GDM1 (cell line): ENCODE measurements around the gene PPARA.
"Not testable (repeated sequence)": the region's sequence is repeated elsewhere in the genome, so short reads cannot be mapped to it uniquely, and the experiment has no call there.

Experiments used
- DNase-seq: peaks from one replicate; lab custom pipeline; 2025; lab: John Stamatoyannopoulos, UW

PPARA gene

DNA sequence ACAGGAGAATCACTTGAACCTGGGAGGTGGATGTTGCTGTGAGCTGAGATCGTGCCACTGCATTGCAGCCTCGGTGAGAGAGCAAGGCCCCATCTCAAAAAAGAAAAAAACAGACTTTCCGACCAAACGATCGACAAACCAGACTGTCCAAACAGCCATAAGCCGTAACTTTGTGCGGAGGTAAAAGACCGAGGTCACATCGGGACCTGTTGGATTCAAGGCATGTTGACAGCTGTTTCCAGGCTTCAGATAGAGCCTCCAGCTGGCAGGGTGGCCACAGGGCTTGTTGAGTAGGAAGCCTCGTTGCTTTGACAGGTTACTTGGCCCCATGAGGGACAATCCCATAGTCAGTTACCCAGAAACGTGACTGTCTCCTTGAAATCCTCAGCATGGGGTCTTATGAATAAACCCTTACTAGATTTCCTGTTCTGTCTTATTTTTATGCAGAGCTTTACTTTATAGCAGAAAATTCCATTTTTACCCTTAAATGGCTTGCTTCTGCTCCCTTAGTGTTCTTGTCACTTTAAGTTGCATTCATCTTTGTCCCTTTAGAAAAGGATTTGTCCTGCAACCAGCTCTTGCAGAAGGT, 22.3 kb downstream of the PPARA start:
- no peak for DNase-seq

DNA sequence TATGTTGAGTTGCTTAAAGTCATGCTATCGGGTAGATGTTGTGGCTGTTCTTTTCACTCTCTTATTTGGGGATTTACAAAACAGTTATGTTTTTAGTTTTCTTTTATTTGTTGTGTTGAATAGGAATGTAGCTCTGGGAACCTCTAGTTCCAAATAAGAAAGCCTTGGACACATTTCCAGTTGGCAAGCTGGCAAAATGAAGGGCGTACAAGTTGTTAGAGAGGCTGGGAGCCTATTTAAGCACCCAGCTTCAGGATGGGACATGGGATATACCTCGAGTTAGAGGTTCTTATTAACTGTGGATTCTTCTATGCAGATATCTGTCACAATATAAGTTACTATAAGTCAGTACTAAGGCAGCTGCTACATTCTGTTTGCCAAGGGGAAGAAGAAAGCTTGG, 22.8 kb downstream of the PPARA start:
- no peak for DNase-seq

DNA sequence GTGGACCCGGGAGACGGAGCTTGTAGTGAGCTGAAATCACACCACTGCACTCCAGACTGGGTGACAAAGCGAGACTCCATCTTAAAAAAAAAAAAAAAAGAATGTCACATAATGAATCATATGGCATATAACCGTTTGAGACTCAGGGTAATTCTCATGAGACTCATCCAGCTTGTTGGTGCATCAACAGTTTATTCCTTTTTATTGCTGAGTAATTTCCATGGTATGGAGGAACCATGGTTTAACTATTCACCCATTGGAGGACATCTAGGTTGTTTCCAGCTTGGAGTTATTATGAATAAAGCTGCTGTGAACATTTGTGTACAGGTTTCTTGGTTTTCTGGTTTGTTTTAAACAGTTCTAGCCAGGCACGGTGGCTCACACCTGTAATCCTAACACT, 25.3 kb downstream of the PPARA start:
- DNase-seq = no peak

DNA sequence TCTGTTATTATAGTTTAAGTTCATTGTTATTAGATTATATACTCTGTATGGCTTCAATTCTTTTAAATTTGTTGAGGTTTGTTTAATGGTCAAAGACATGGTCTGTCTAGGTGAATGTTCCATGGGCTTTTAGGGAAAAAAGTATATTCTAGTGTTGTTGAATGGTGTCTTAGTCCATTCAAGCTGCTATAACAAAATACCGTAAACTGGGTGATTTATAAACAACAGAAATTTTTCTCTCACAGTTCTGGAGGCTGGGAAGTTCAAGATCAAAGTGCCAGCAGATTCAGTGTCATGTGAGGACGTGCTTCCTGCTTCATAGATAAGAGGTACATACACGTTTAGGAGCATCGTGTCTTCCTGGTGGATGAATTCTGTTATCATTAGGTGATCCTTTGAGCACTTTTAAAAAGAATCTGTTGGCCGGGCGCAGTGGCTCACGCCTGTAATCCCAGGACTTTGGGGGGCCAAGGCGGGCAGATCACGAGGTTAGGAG, 26.2 kb downstream of the PPARA start:
- no peak for DNase-seq

DNA sequence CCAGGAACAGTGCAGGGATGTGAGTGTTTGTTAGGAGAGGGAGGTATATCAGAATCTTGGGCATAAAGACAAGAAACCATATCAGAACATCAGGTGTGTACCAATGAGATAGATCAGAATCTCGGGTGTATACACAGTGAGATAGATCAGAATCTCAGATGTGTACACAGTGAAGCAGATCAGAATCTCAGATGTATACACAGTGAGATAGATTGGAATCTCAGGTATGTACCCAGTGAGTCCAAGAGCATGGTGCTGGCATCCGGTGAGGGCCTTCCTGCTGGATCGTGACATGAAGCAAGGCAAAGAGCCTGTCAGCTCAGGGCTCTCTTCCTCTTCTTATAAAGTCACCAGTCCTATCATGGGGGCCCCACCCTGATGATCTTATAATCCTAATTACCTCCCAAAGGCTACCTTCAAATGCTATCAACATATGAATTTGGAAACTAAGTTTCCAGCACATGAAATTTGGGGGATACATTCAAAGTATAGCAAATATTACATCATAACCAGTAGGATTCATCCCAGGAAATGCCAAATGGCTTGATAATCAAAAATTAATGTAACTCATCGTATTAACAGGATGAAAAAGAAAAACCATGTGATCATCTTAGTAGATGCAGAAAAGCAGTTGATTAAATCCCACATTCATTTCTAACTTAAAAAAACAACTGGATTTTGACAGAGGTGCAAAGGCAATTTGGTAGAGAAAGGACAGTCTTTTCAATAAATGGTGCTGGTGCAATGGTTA, 28.6 kb downstream of the PPARA start:
- DNase-seq = no peak

DNA sequence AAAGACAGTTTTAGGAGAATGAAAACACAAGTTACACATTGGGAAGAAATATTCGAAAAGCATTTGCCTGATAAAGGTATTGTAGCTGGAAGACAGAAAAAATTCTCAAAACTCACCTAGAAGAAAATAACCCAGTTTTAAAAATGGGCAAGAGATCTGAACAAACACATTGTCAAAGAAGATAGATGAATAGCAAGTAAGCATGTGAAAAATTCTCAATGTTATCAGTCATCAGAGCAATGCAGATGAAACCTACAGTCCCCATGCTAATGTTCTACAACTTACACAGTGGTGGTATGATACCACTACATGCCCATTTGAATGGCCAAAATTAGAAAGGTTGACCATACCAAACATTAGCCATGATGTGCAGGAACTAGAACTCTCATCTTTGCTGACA, 29.4 kb downstream of the PPARA start:
- no peak for DNase-seq

DNA sequence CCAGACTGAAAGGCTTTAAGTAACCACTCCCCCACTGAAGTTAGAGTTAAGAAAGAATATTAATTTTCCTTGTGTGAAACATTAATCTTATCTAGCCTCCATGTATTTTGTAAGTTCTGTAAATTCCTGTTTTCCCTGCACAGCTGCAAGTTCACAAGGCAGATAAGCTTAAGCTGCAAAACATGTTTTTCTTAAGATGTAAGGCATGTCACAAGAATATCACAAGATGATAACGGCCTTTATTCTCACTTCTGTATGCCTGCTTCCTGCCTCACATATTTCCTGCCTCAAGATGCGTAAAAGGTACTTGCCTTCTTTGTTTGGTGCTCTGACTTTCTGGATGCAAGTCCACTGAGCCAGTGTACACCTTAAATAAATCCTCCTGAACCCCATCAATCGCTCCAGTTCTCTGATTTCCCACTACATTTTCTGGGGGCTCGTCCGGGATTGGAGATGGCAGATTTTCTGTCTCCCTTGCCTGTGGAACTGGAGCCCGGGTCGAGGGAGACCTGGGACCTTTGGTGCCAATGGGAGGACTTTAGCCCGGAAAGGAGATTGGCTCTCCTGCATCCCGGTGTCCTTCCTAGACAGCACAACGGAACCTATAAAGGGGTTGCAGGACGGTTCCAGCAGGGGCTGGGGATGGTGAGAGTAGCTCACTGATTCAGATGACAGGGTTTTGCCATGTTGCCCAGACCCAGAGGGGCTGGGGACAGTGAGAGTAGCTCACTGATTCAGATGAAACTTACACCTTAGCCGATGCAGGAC, 30.2 kb downstream of the PPARA start:
- no peak for DNase-seq

DNA sequence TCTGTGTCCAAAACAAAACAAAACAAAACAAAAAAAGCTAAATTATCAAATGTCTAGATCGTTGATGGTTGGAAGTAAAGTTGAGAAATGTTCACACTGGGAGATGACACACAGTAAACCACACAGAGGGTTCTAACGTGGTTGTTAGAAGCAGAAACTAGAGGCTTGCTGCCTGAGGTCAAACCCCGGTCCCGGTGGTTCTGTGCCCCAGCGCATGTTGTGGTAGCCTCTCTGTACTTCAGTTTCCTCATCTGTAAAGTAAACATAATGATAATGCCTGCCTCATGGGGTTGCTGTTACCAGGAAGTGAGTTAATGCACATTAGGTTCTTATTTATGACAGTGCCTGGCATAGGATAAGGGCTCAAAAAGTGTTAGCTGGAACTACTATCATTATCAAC, 33.4 kb downstream of the PPARA start:
- no peak for DNase-seq

DNA sequence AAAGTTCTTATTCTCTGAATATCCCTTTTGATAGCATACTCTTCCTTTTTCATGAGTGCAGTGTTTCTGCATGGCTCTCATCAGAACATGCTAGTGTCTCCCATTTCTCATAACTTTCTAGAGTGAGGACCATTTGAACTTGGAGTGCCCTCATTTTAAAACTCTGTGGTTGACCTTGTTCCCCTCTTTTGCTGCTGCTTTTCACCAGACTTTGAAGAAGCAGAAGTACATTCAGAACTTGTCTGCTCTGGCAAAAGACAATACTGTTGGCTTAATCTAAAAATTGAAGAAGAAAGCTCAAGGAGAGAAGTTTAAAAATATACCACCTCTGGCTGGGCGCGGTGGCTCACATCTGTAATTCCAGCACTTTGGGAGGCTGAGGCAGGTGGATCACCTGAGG, 35.0 kb downstream of the PPARA start:
- DNase-seq = no peak

DNA sequence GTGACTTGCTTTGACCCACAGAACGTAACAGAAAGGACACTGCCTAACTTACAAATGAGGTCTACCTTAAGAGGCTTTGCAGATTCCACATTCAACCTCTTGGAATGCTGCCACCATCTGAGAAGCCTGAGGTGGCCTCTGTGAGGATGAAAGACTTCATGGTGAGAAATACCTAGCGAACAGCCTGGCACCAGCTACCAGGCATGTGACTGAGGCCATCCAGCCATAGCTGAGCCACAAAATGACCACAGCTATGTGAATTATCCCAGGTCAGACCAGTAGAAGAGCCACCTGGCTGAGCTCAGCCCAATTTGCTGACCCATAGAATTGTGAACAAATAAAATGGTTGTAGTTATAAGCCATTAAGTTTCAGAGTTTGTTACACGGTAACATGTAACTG, 37.5 kb downstream of the PPARA start:
- no peak for DNase-seq

DNA sequence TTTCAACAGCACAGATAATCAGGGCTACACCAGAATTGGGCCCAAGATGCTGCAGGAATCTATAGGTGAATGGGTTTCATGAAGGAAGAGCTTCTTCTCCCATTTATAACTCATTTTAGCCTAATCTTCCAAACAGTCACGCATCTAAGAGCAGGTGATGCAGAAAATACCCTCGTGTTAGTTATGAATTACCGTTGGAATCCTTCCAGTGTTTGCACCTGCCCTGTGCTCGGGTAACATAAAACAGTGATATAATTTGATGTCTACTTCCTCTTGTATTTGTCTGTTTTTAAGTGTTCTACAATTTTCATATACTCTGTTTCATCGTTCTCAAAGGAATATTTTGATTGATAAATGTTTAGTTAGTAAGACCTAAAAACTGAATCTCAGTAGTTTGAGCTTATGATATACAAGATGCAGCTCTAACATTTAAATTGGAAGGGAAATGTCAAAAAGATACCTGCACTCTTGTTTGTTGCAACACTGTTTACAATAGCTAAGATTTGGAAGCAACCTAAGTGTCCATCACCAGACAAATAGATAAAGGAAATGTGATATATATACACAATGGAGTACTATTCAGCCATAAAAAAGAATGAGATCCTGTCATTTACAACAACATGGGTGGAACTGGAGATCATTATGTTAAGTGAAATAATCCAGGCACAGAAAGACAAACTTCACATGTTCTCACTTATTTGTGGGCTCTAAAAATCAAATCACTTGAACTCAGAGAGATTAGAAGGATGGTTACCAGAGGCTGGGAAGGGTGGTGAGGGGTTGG, 42.1 kb downstream of the PPARA start:
- no peak for DNase-seq

DNA sequence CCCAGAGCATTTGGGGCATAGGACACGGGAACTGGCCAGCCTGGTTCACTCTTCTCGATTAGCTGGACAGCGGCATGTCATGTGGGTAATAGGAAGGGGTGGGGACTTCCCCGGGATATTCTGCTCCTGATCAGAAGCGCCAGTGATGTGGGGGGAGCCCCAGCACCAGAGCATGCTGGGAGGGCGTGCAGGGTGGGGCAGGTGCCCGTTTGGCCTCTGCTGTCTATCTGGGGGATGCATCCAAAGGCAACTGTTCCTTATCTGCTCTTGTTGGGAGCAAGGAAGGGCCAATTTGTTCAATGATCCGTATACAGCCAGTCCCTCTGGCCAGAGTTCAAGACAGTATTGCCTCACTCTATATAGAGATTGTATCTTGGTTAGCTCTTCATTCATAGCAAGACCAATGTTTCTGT, 43.6 kb downstream of the PPARA start:
- DNase-seq = no peak

DNA sequence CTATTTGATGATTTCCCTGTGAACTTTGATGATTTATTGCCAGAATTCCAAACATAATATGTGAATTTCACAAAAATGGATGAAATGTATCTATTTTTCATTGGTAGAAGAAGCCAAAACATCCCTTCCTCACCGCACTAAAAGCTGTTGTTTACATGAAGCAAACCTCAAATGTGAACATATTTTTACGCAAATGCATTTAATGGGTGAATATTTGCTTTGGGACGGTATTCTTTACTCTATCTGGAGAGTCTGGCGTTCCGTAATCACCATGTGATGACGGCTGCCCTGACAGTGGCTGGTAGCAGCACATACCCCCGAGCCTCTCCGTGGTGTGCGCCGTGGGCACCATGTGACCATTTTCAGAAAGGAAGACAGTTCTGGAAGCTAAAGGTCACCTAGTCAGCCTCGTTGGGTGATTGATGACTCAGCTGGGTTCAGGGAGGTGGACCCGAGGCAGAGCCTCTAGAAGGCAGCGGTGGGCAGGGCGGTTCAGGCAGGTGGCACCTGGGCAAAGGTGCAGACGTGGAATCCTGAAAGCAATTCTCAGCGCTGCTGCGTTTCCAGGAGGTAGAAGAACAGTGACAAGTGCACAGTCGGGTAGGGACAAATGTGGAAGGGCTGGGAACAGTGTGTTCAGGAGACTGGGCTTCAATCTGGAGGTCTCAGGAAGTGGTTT, 45.3 kb downstream of the PPARA start:
- DNase-seq = no peak

DNA sequence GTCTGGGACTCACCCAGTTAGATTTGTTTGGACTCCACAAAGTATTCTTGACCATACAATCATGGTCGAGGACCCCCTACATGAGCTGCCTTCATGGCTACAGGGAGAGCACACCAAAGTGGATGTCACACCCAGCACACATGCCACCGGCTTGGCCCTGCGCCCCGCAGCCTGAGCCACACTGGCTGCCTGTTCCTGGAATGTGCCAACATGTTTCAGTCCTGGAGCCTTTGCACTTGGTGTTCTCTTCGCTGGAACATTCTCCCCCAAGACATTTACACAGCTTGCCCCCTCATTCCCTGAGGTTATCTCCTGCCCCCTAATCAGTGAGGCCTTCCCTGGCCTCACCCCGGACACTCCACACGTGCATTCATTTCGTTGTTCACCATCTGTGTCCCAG, 46.0 kb downstream of the PPARA start:
- no peak for DNase-seq

DNA sequence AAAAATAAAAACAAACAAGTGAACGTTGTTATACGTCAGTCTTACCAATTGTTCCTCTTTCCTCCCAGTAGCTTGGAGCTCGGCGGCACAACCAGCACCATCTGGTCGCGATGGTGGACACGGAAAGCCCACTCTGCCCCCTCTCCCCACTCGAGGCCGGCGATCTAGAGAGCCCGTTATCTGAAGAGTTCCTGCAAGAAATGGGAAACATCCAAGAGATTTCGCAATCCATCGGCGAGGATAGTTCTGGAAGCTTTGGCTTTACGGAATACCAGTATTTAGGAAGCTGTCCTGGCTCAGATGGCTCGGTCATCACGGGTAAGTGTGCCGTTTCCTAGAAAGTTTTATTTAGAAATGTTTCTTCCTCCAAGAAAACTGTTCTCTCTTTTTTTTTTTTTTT, 47.9 kb downstream of the PPARA start:
- no peak for DNase-seq

DNA sequence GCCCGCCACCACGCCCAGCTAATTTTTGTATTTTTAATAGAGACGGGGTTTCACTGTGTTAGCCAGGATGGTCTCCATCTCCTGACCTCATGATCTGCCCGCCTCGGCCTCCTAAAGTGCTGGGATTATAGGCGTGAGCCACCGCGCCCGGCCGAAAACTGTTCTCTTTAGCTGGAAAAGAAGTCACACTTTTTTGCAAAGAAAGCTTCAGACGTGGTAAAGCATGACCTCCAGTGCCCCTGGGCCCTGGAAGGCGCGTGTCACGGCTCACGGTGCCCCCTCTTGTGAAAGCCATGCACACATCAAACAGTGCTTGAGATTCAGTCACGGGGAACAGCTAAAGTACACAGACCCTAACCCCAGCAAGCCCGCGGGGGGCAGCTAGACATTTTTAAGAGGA, 48.5 kb downstream of the PPARA start:
- DNase-seq = not testable (repeated sequence)

DNA sequence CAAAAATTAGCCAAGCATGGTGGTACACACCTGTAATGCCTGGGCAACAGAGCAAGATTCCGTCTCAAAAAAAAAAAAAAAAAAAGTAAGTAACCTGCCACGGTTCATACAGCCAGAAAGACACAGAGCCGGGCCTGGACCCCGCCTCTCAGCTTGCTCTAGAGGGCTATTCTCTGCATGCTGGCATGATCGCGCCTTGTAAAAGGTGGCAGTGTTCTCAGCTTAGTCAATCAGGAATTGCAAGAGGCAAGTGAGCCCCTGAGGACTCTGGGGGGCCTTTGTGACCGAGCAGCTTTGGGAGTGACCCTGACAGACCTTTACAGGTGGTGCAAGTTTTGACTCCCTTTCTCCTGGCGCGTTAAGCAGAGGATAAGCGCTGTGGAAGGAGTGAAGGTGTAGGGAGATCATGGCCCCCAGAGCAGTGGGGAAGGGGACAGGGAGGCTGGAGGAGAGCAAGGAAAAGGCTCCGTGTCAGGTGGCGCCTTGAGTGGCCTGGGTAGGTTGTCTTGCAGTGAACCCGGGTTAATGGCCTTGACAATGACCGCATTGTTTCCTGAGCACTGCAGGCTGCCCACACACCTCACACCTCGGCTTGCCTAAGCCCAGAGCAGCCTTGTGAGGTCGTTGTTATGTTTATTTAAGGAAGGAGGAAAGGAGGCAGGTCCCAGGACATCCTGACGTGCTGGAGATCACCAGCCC, 50.9 kb downstream of the PPARA start:
- DNase-seq = no peak

DNA sequence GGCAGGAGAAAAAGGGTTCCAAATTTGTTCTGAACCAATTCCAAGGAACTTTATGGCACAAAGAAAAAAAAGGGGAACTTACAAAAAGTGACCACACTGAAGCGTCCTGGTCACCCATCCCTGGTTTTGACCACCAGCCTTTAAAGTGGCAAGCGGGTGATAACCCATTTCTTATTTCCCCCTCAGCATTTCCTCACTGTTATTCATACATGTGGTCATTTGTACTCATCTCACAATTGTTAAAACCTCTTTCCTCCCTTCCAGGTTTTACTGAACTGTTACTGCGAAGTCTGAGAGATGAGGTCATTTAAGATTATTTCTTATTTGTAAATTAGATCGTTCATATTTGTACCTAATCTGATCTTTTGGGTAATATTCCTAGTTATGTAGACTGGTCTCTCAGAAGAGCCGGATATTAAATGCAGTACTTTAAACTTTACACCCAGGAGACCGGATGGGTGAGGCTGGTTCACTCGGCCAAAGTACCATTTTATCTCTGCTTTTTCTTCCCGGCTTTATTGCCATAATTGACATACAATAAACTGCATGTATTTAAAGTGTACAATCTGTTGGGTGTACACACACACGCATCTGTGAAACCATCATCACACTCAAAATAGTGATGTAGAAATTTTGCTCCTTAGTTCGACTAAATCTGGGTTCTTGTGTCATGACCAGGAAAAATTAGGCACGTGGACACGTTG, 52.7 kb downstream of the PPARA start:
- no peak for DNase-seq

DNA sequence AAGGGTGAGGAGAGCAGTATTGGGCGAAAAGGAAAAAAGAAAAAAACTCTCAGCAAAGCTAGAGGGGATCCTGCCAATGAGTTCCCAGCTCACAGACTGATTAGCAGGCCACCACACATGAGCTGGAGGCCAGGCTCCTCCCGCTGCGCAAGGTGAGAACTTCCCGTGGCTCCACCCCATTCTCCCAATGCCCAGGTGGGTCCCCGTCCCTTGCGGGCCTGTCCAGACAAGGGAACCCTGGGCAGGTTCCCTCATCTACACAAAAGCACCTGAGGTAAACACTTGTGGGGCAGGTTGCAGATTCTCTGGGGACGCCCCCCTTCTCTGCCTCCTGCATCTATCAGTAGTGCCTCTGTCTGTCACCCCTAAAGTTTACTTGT, 53.3 kb downstream of the PPARA start:
- no peak for DNase-seq

DNA sequence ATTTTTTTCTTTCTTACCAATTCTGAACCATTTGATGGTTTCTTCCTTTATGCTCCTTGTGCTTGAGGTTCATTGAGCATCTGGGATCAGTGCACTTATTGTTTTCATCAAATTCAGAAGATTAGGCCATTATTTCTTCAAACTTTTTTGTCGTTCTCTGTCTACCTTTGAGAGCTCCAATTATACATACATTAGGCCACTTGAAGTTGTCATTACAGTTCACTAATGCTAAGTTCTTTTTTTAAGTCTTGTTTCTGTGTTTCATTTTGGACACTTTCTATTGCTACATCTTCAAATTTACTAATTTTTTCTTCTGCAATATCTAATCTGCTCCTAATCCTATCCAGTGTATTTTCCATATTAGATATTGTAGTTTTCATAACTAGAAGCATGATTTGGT, 58.9 kb downstream of the PPARA start:
- DNase-seq = no peak

DNA sequence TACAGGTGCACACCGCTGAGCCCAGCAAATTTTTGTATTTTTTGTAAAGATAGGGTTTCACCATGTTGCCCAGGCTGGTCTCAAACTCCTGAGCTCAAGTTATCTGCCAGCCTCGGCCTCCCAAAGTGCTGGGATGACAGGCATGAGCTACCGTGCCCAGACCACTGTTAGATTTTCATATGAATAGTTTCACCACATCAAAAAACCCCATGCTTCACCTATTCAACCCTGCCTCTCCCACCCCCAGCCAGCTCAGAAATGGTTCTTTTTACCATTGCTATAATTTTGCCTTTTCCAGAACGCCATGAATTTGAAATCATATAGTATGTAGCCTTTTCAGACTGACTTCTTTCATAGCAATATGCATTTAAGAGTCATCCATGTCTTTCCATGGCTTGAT, 61.9 kb downstream of the PPARA start:
- no peak for DNase-seq
